SH-SY5Y (cell line): ENCODE measurements around the gene WHRN.

Experiments
- GATA2 ChIP-seq: IDR thresholded peaks from 2 replicates; pipeline ENCODE4 v1.6.1; 2011; ENCODE audit warnings: mild to moderate bottlenecking, low read depth, low read length
- GATA3 ChIP-seq: IDR thresholded peaks from 2 replicates; pipeline ENCODE4 v1.6.1; 2011; ENCODE audit warnings: low read depth, mild to moderate bottlenecking, low read length, moderate library complexity

DNA sequence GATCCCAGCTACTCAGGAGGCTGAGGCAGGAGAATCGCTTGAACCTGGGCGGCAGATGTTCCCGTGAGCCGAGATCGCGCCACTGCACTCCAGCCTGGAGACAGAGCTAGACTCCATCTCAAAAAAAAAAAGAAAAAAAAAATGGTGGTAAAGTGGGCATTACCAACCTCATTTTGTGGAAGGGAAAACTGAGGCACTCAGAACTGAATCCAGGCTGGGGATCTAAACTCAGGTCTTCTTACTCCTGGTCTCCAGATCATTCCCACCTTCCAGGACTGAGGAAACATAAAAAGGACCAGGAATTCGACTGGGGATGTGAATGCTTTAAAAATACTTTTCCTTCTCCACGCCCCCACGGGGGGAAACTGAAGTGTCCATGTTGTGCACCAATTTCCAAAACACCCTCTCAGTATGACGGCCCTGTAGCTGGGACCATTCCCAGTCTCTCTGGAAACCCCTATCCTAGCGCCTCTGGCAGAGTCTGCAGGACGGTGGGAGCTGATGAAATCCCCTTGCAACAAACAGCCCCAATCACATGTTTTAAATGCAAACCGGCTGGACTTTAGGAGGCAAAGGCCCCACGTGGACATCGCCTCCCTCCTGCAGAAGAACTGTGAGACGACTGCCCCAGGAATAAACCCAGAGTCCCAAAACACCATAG lies 108.6 kb downstream of the WHRN start:
- no peak for TF ChIP-seq GATA2
- TF ChIP-seq GATA3 = no peak
